NCI-H2196 (cell line): ENCODE results near the gene LRRC59.
"Not testable (repeated sequence)": the region's sequence is repeated elsewhere in the genome, so short reads cannot be mapped to it uniquely, and the experiment has no call there.

Experiments used
- DNase-seq: peaks from one replicate; lab custom pipeline; 2025; ENCODE audit not compliant: unreplicated experiment; lab: John Stamatoyannopoulos, UW

Gene LRRC59

GRCh38 chr17:50397111-50397918 lies at the start of gene LRRC59:
LRRC59 (minus strand) TSS chr17:50397523; CDS start chr17:50397317, 206 bp downstream.
- peak; percentile 78 for DNase-seq

GRCh38 chr17:50445730-50446325 lies 48.5 kb upstream of the LRRC59 start:
- DNase-seq: no peak

- DNase-seq: no peak
Observed at GRCh38 chr17:50444841-50445715, 47.8 kb upstream of the LRRC59 start.

- DNase-seq: no peak
Observed at GRCh38 chr17:50443505-50443974, 46.2 kb upstream of the LRRC59 start.

- no peak for DNase-seq
Observed at GRCh38 chr17:50440838-50441829, 43.8 kb upstream of the LRRC59 start.

- peak; percentile 87 for DNase-seq
Observed at GRCh38 chr17:50440172-50440837, 43.0 kb upstream of the LRRC59 start.

- DNase-seq: no peak
Observed at GRCh38 chr17:50439008-50439407, 41.7 kb upstream of the LRRC59 start.

GRCh38 chr17:50437409-50437808 lies 40.1 kb upstream of the LRRC59 start:
- no peak for DNase-seq

- DNase-seq: no peak
Observed at GRCh38 chr17:50432125-50432762, 34.9 kb upstream of the LRRC59 start.

- DNase-seq: no peak
Observed at GRCh38 chr17:50430821-50431618, 33.7 kb upstream of the LRRC59 start.

- DNase-seq: no peak
Observed at GRCh38 chr17:50429793-50430192, 32.5 kb upstream of the LRRC59 start.

GRCh38 chr17:50428831-50429424 lies 31.6 kb upstream of the LRRC59 start:
- no peak for DNase-seq

- not testable (repeated sequence) for DNase-seq
Observed at GRCh38 chr17:50428126-50428525, 30.8 kb upstream of the LRRC59 start.

- no peak for DNase-seq
Observed at GRCh38 chr17:50426814-50427787, 29.8 kb upstream of the LRRC59 start.

- DNase-seq: no peak
Observed at GRCh38 chr17:50426472-50426782, 29.1 kb upstream of the LRRC59 start.

GRCh38 chr17:50425682-50426471 lies 28.6 kb upstream of the LRRC59 start, which contains the start of gene ACSF2:
ACSF2 (plus strand) TSS chr17:50426218; CDS start chr17:50426262, 44 bp downstream.
- no peak for DNase-seq
